Hepatocyte (in vitro differentiated cells): Measurements from ENCODE around the gene AOC3. TPM values are rescaled to one million over a fixed set of nuclear protein-coding genes. Genes with fewer than 3 reads are reported as not detected.
A peak's percentile ranks its signal among the peaks of the same experiment; 100 is the strongest.

ENCODE experiments used
- DNase-seq: peaks from one replicate; pipeline ENCODE4 v3.0.0-alpha.2; 2016; ENCODE audit warnings: low spot score
- H2AFZ ChIP-seq: fragments of 200-600 bp; sonication (generic); 2 replicates; pipeline ENCODE4 v1.6.0; 2016; ENCODE audit warnings: antibody characterized with exemption, mild to moderate bottlenecking
- H3K27ac ChIP-seq: fragments of 200-600 bp; sonication (generic); 2 replicates; pipeline ENCODE4 v1.5.1; 2016; ENCODE audit warnings: mild to moderate bottlenecking
- H3K27me3 ChIP-seq: fragments of 200-600 bp; sonication (generic); 2 replicates; pipeline ENCODE4 v1.6.1; 2016
- H3K36me3 ChIP-seq: fragments of 200-600 bp; sonication (generic); replicated peaks from 2 replicates; pipeline ENCODE4 v1.5.1; 2016; ENCODE audit warnings: low read depth; ENCODE audit not compliant: insufficient read depth
- H3K4me1 ChIP-seq: fragments of 200-600 bp; sonication (generic); 2 replicates; pipeline ENCODE4 v1.5.1; 2016; ENCODE audit warnings: mild to moderate bottlenecking, moderate library complexity; ENCODE audit not compliant: insufficient read depth
- H3K4me2 ChIP-seq: fragments of 200-600 bp; sonication (generic); 2 replicates; pipeline ENCODE4 v1.6.0; 2016
- H3K4me3 ChIP-seq: fragments of 200-600 bp; sonication (generic); 2 replicates; pipeline ENCODE4 v1.5.1; 2016; ENCODE audit warnings: mild to moderate bottlenecking
- H3K79me2 ChIP-seq: fragments of 200-600 bp; sonication (generic); 2 replicates; pipeline ENCODE4 v1.6.0; 2017; ENCODE audit warnings: mild to moderate bottlenecking
- H3K9me2 ChIP-seq: fragments of 200-600 bp; sonication (generic); replicated peaks from 2 replicates; pipeline ENCODE4 v1.6.0; 2017; ENCODE audit warnings: mild to moderate bottlenecking; ENCODE audit not compliant: insufficient read depth
- H3K9me3 ChIP-seq: fragments of 200-600 bp; sonication (generic); 2 replicates; pipeline ENCODE4 v1.5.1; 2016; ENCODE audit warnings: low read depth, mild to moderate bottlenecking
- H4K20me1 ChIP-seq: fragments of 200-600 bp; sonication (generic); 2 replicates; pipeline ENCODE4 v1.6.0; 2016; ENCODE audit warnings: mild to moderate bottlenecking; ENCODE audit not compliant: insufficient read depth, poor library complexity, severe bottlenecking
- CTCF ChIP-seq: fragments of 200-600 bp; sonication (generic); IDR thresholded peaks from 2 replicates; pipeline ENCODE4 v1.5.1; 2016; ENCODE audit warnings: antibody characterized with exemption, mild to moderate bottlenecking; ENCODE audit not compliant: poor library complexity
- EZH2 ChIP-seq: fragments of 200-600 bp; sonication (generic); IDR thresholded peaks from 2 replicates; pipeline ENCODE4 v1.6.1; 2016; ENCODE audit warnings: antibody characterized with exemption, mild to moderate bottlenecking, borderline replicate concordance
- EZH2phosphoT487 ChIP-seq: fragments of 200-600 bp; sonication (generic); IDR thresholded peaks from one replicate; pipeline ENCODE4 v1.6.1; 2018; ENCODE audit warnings: antibody characterized with exemption, mild to moderate bottlenecking, low read depth, moderate library complexity; ENCODE audit not compliant: unreplicated experiment, severe bottlenecking
- WGBS: methylation state at CpG from one replicate; pipeline ENCODE4 v1.1.6; 2016; ENCODE audit warnings: low lambda C conversion rate; ENCODE audit errors: missing lambda C conversion rate; 5-methylcytosine and 5-hydroxymethylcytosine counted together
- microRNA-seq: library from miRNA; unstranded; fragments of <30 nt; microRNA quantifications from one replicate; pipeline ENCODE4, GENCODE V29; 2017
- polyA plus RNA-seq: library from polyadenylated mRNA; unstranded; fragments of >200 nt; fragmentation: Nextera tagmentation; extraction: Ambion mirVana; gene quantifications from 2 replicates; pipeline ENCODE4 v1.2.1, GENCODE V29; 2016
- small RNA-seq: library from RNA; depleted of rRNA; stranded (forward); fragments of <200 nt; gene quantifications from one replicate; pipeline ENCODE3, GENCODE V24; 2014
- total RNA-seq: library from RNA; depleted of rRNA; stranded (reverse); fragments of >200 nt; gene quantifications from 2 replicates; pipeline ENCODE4 v1.2.3, GENCODE V29; 2014

Gene AOC3
- total and polyA plus RNA-seq, 2 experiments from 2014 or later: 1.9 to 2.5 TPM

GRCh38 chr17:42904110-42904469 is 53.1 kb downstream of the AOC3 start:
- TF ChIP-seq EZH2: no peak
- no peak for TF ChIP-seq EZH2phosphoT487
- no peak for TF ChIP-seq CTCF
- no peaks in the 10 kb centered on the region for H4K20me1 ChIP-seq

GRCh38 chr17:42906772-42907446 is 55.9 kb downstream of the AOC3 start:
- DNase-seq: no peak
- H3K79me2 ChIP-seq: no peaks in the 10 kb centered on the region
- no peaks in the 10 kb centered on the region for H3K9me2 ChIP-seq
- H3K4me3 ChIP-seq: no peak overlapping the region
- no peak overlapping the region for H3K4me2 ChIP-seq
- H3K27me3 ChIP-seq: peaks cover 26% of the 10 kb centered on the region
- no peak overlapping the region for H3K27ac ChIP-seq
- no peaks in the 10 kb centered on the region for H4K20me1 ChIP-seq
- no peaks in the 10 kb centered on the region for H3K4me1 ChIP-seq
- no peaks in the 10 kb centered on the region for H3K9me3 ChIP-seq
- H2AFZ ChIP-seq: no peak overlapping the region
- TF ChIP-seq EZH2phosphoT487 (no peak), CTCF (no peak), EZH2 (no peak)
- H3K36me3 ChIP-seq: no peaks in the 10 kb centered on the region
- WGBS: 83% methylated on average over 8 of the region's 8 CpGs

More at GRCh38 chr17:42904110-42904469, 53.1 kb downstream of the AOC3 start:
- WGBS: 85% methylated on average over 6 of the region's 6 CpGs
- no peaks in the 10 kb centered on the region for H3K9me2 ChIP-seq
- no peak overlapping the region for H3K4me2 ChIP-seq
- H2AFZ ChIP-seq: no peak overlapping the region
- H3K27me3 ChIP-seq: peaks cover 8% of the 10 kb centered on the region
- H3K36me3 ChIP-seq: no peaks in the 10 kb centered on the region
- DNase-seq: no peak
- no peaks in the 10 kb centered on the region for H3K4me1 ChIP-seq
- H3K9me3 ChIP-seq: no peaks in the 10 kb centered on the region
- H3K27ac ChIP-seq: no peak overlapping the region
- H3K4me3 ChIP-seq: no peak overlapping the region
- H3K79me2 ChIP-seq: no peaks in the 10 kb centered on the region

Small RNA genes within 50 kb of the gene (microRNA-seq; reads per million reads assigned to microRNA genes)
- gene MIR6781: 4.5 reads per million, percentile 5 among the genes with 10 or more reads in this experiment

Small RNA genes within 50 kb of the gene (small RNA-seq; reads per million reads assigned to genes)
- gene MIR6781 (not detected), gene RNU6-287P (not detected)

Other genes starting within 250 kb of the AOC3 start
- gene RETREG3, start 241.8 kb upstream of the AOC3 start, total RNA-seq: 55.3 and 58.7 TPM in 2 replicates
- gene RETREG3, start 241.8 kb upstream of the AOC3 start, polyA plus RNA-seq: 36.3 TPM in 2 replicates
- gene TUBG1, start 241.5 kb upstream of the AOC3 start, total RNA-seq: 28.7 and 33.7 TPM in 2 replicates
- 62.0 and 81.2 TPM in 2 replicates for gene TUBG1, start 241.5 kb upstream of the AOC3 start, polyA plus RNA-seq
- 13.1 and 16.0 TPM in 2 replicates for gene TUBG2, start 191.9 kb upstream of the AOC3 start, total RNA-seq
- 46.3 and 58.7 TPM in 2 replicates for gene TUBG2, start 191.9 kb upstream of the AOC3 start, polyA plus RNA-seq
- gene PLEKHH3, start 174.2 kb upstream of the AOC3 start, total RNA-seq: 16.9 and 20.5 TPM in 2 replicates
- 30.9 and 33.7 TPM in 2 replicates for gene PLEKHH3, start 174.2 kb upstream of the AOC3 start, polyA plus RNA-seq
- gene CCR10, start 169.4 kb upstream of the AOC3 start, total RNA-seq: 0.12 and 0.37 TPM in 2 replicates
- gene CCR10, start 169.4 kb upstream of the AOC3 start, polyA plus RNA-seq: 4.6 and 5.0 TPM in 2 replicates
- 3.6 and 4.4 TPM in 2 replicates for gene CNTNAP1, start 168.7 kb upstream of the AOC3 start, total RNA-seq
- gene CNTNAP1, start 168.7 kb upstream of the AOC3 start, polyA plus RNA-seq: 2.0 and 2.6 TPM in 2 replicates
- gene EZH1, start 106.2 kb upstream of the AOC3 start, total RNA-seq: 12.5 and 22.5 TPM in 2 replicates
- gene EZH1, start 106.2 kb upstream of the AOC3 start, polyA plus RNA-seq: 9.5 and 18.4 TPM in 2 replicates
- gene RAMP2, start 90.0 kb upstream of the AOC3 start, total RNA-seq: 8.7 and 13.1 TPM in 2 replicates
- gene RAMP2, start 90.0 kb upstream of the AOC3 start, polyA plus RNA-seq: 48.7 and 62.3 TPM in 2 replicates
- gene VPS25, start 77.8 kb upstream of the AOC3 start, total RNA-seq: 89.9 and 107 TPM in 2 replicates
- gene VPS25, start 77.8 kb upstream of the AOC3 start, polyA plus RNA-seq: 121 and 125 TPM in 2 replicates
- gene WNK4, start 70.6 kb upstream of the AOC3 start, total RNA-seq: 1.0 and 1.5 TPM in 2 replicates
- 1.7 and 2.2 TPM in 2 replicates for gene WNK4, start 70.6 kb upstream of the AOC3 start, polyA plus RNA-seq
- 117 and 133 TPM in 2 replicates for gene COA3, start 52.5 kb upstream of the AOC3 start, total RNA-seq
- gene COA3, start 52.5 kb upstream of the AOC3 start, polyA plus RNA-seq: 219 and 252 TPM in 2 replicates
- gene CNTD1, start 52.3 kb upstream of the AOC3 start, total RNA-seq: 0.08 and 1.2 TPM in 2 replicates
- gene CNTD1, start 52.3 kb upstream of the AOC3 start, polyA plus RNA-seq: 1.5 and 2.4 TPM in 2 replicates
- 68.7 and 73.4 TPM in 2 replicates for gene BECN1, start 26.9 kb upstream of the AOC3 start, total RNA-seq
- 70.4 and 75.2 TPM in 2 replicates for gene BECN1, start 26.9 kb upstream of the AOC3 start, polyA plus RNA-seq
- gene PSME3, start 17.8 kb upstream of the AOC3 start, total RNA-seq: 86.4 and 89.0 TPM in 2 replicates
- gene PSME3, start 17.8 kb upstream of the AOC3 start, polyA plus RNA-seq: 99.4 and 99.5 TPM in 2 replicates
- gene AOC2, start 6.6 kb upstream of the AOC3 start, total RNA-seq: 0.92 and 1.1 TPM in 2 replicates
- 1.3 and 2.2 TPM in 2 replicates for gene AOC2, start 6.6 kb upstream of the AOC3 start, polyA plus RNA-seq
- gene G6PC1, start 49.6 kb downstream of the AOC3 start, total RNA-seq: 14.2 and 18.2 TPM in 2 replicates
- 8.2 and 24.2 TPM in 2 replicates for gene G6PC1, start 49.6 kb downstream of the AOC3 start, polyA plus RNA-seq
- gene AARSD1, start 113.3 kb downstream of the AOC3 start, total RNA-seq: 16.9 and 25.8 TPM in 2 replicates
- gene AARSD1, start 113.3 kb downstream of the AOC3 start, polyA plus RNA-seq: 41.0 and 50.5 TPM in 2 replicates
- gene PTGES3L, start 128.9 kb downstream of the AOC3 start, total RNA-seq: 0.64 and 2.4 TPM in 2 replicates
- gene PTGES3L, start 128.9 kb downstream of the AOC3 start, polyA plus RNA-seq: 0.40 and 0.73 TPM in 2 replicates
- gene RUNDC1, start 129.4 kb downstream of the AOC3 start, total RNA-seq: 8.0 and 11.4 TPM in 2 replicates
- 19.6 and 20.3 TPM in 2 replicates for gene RUNDC1, start 129.4 kb downstream of the AOC3 start, polyA plus RNA-seq
- 1,020 and 1,179 TPM in 2 replicates for gene RPL27, start 147.2 kb downstream of the AOC3 start, total RNA-seq
- gene RPL27, start 147.2 kb downstream of the AOC3 start, polyA plus RNA-seq: 580 and 602 TPM in 2 replicates
- gene IFI35, start 155.6 kb downstream of the AOC3 start, total RNA-seq: 14.4 and 18.4 TPM in 2 replicates
- 27.5 and 37.8 TPM in 2 replicates for gene IFI35, start 155.6 kb downstream of the AOC3 start, polyA plus RNA-seq
- gene VAT1, start 171.2 kb downstream of the AOC3 start, total RNA-seq: 181 and 207 TPM in 2 replicates
- 219 and 251 TPM in 2 replicates for gene VAT1, start 171.2 kb downstream of the AOC3 start, polyA plus RNA-seq
- gene RND2, start 174.0 kb downstream of the AOC3 start, total RNA-seq: 4.6 and 6.3 TPM in 2 replicates
- 2.6 and 3.2 TPM in 2 replicates for gene RND2, start 174.0 kb downstream of the AOC3 start, polyA plus RNA-seq